SK-N-SH treated with all-trans-retinoic acid at 6 μM for 48 hours (cell line): ENCODE data around the gene CDKN2AIP.

Source experiments
- ATAC-seq: fragments of 200-7000 bp; cut with Tn5 transposase; 3 replicates; pipeline ENCODE4 v1.9.1; 2020; ENCODE audit warnings: mild to moderate bottlenecking, moderate library complexity
- ARNTL ChIP-seq: fragments of 450-650 bp; formaldehyde crosslinking; IDR thresholded peaks from 2 replicates; pipeline ENCODE4 v1.5.0; 2020; ENCODE audit warnings: low read depth, mild to moderate bottlenecking, moderate library complexity, borderline replicate concordance
- BACH2 ChIP-seq: fragments of 250-450 bp; sonication (Bioruptor Pico); IDR thresholded peaks from 2 replicates; pipeline ENCODE4 v1.9.0; 2021; ENCODE audit warnings: mild to moderate bottlenecking, borderline replicate concordance
- CREB5 ChIP-seq: fragments of 250-450 bp; sonication (Bioruptor Pico); IDR thresholded peaks from 2 replicates; pipeline ENCODE4 v1.5.1; 2020; ENCODE audit warnings: low read depth, mild to moderate bottlenecking, moderate library complexity
- CSDC2 ChIP-seq: fragments of 250-450 bp; sonication (Bioruptor Pico); IDR thresholded peaks from 2 replicates; pipeline ENCODE4 v1.5.0; 2020; ENCODE audit warnings: mild to moderate bottlenecking, moderate library complexity
- CSRNP3 ChIP-seq: fragments of 250-450 bp; sonication (Bioruptor Pico); IDR thresholded peaks from 2 replicates; pipeline ENCODE4 v1.5.1; 2021; ENCODE audit warnings: mild to moderate bottlenecking, moderate library complexity
- ESRRG ChIP-seq: fragments of 250-450 bp; sonication (Bioruptor Pico); IDR thresholded peaks from 2 replicates; pipeline ENCODE4 v1.6.1; 2021; ENCODE audit warnings: mild to moderate bottlenecking
- GLIS3 ChIP-seq: fragments of 250-450 bp; sonication (Bioruptor Pico); IDR thresholded peaks from 2 replicates; pipeline ENCODE4 v1.5.0; 2020; ENCODE audit warnings: mild to moderate bottlenecking, moderate library complexity
- OSR1 ChIP-seq: fragments of 250-450 bp; sonication (Bioruptor Pico); IDR thresholded peaks from 2 replicates; pipeline ENCODE4 v1.8.0; 2022; ENCODE audit warnings: moderate library complexity, mild to moderate bottlenecking, inconsistent platforms
- PATZ1 ChIP-seq: fragments of 250-450 bp; sonication (Bioruptor Pico); IDR thresholded peaks from 2 replicates; pipeline ENCODE4 v1.8.0; 2020; ENCODE audit warnings: mild to moderate bottlenecking, moderate library complexity, borderline replicate concordance
- POU6F1 ChIP-seq: fragments of 250-450 bp; sonication (Bioruptor Pico); IDR thresholded peaks from 2 replicates; pipeline ENCODE4 v1.8.0; 2021; ENCODE audit warnings: low read depth, mild to moderate bottlenecking, moderate library complexity, borderline replicate concordance
- RARB ChIP-seq: fragments of 250-450 bp; sonication (Bioruptor Pico); IDR thresholded peaks from 2 replicates; pipeline ENCODE4 v1.8.0; 2021; ENCODE audit warnings: mild to moderate bottlenecking, moderate library complexity
- SNAI2 ChIP-seq: fragments of 250-450 bp; sonication (Bioruptor Pico); IDR thresholded peaks from 2 replicates; pipeline ENCODE4 v1.5.0; 2020; ENCODE audit warnings: mild to moderate bottlenecking, moderate library complexity
- TCF4 ChIP-seq: fragments of 250-450 bp; sonication (Bioruptor Pico); IDR thresholded peaks from 2 replicates; pipeline ENCODE4 v1.8.0; 2021; ENCODE audit warnings: mild to moderate bottlenecking, moderate library complexity, borderline replicate concordance
- TOX ChIP-seq: fragments of 250-450 bp; sonication (Bioruptor Pico); IDR thresholded peaks from 2 replicates; pipeline ENCODE4 v1.8.0; 2021; ENCODE audit warnings: mild to moderate bottlenecking, moderate library complexity, borderline replicate concordance
- TSHZ2 ChIP-seq: fragments of 250-450 bp; sonication (Bioruptor Pico); IDR thresholded peaks from 2 replicates; pipeline ENCODE4 v1.5.0; 2020; ENCODE audit warnings: mild to moderate bottlenecking, moderate library complexity
- ZC3H10 ChIP-seq: fragments of 250-450 bp; sonication (Bioruptor Pico); IDR thresholded peaks from 2 replicates; pipeline ENCODE4 v1.5.1; 2021; ENCODE audit warnings: mild to moderate bottlenecking, moderate library complexity
- ZFP3 ChIP-seq: fragments of 250-450 bp; sonication (Bioruptor Pico); IDR thresholded peaks from 2 replicates; pipeline ENCODE4 v1.5.0; 2020; ENCODE audit warnings: mild to moderate bottlenecking, moderate library complexity
- ZFP30 ChIP-seq: fragments of 450-650 bp; formaldehyde crosslinking; IDR thresholded peaks from 2 replicates; pipeline ENCODE4 v1.5.0; 2022; ENCODE audit warnings: mild to moderate bottlenecking, moderate library complexity
- ZNF565 ChIP-seq: fragments of 450-650 bp; formaldehyde crosslinking; conservative IDR thresholded peaks from 2 replicates; pipeline ENCODE4 v1.5.0; 2020; ENCODE audit warnings: low read depth, mild to moderate bottlenecking, moderate library complexity
- ZNF70 ChIP-seq: fragments of 450-650 bp; formaldehyde crosslinking; IDR thresholded peaks from 2 replicates; pipeline ENCODE4 v1.5.0; 2020; ENCODE audit warnings: mild to moderate bottlenecking, moderate library complexity
- ZNF8 ChIP-seq: fragments of 450-650 bp; formaldehyde crosslinking; IDR thresholded peaks from 2 replicates; pipeline ENCODE4 v1.5.0; 2020; ENCODE audit warnings: mild to moderate bottlenecking, moderate library complexity

The CDKN2AIP gene

GRCh38 chr4:183444214-183445096, at the start of gene CDKN2AIP:
TSS of gene CDKN2AIP (plus strand) at chr4:183444636. CDS start at chr4:183444798, 162 bp downstream.
- TF ChIP-seq RARB (CRISPR knock-in tag) (no peak), PATZ1 (CRISPR knock-in tag) (no peak), POU6F1 (CRISPR knock-in tag) (no peak), ZNF8 (CRISPR knock-in tag) (no peak), CSDC2 (CRISPR knock-in tag) (0 out of 2 replicates have a peak, but pooled peaks have one; percentile 2), TSHZ2 (peak; percentile 10; the same call in 1 of the 2 replicates), TCF4 (CRISPR knock-in tag) (no peak), ZNF70 (CRISPR knock-in tag) (peak; percentile 96), ZFP30 (CRISPR knock-in tag) (no peak), CSRNP3 (CRISPR knock-in tag) (no peak), ARNTL (CRISPR knock-in tag) (no peak), GLIS3 (no peak; the same call in none of the 2 replicates), ZC3H10 (CRISPR knock-in tag) (no peak), BACH2 (CRISPR knock-in tag) (no peak), TOX (CRISPR knock-in tag) (no peak), ZNF565 (no peak)
- peak; percentile 91 for ATAC-seq

- TF ChIP-seq CREB5 (CRISPR knock-in tag) (no peak), ZNF565 (no peak), ZFP3 (no peak), ZC3H10 (CRISPR knock-in tag) (no peak), BACH2 (CRISPR knock-in tag) (no peak)
- TF ChIP-seq, all 23 proteins: peak for 0
- no peak for ATAC-seq
Measured at GRCh38 chr4:183395395-183395794, 49.0 kb upstream of the CDKN2AIP start.

- no peak for ATAC-seq
- TF ChIP-seq ESRRG, result no peak
- TF ChIP-seq RARB (CRISPR knock-in tag), result no peak
- TF ChIP-seq ARNTL (CRISPR knock-in tag), result no peak
- TF ChIP-seq TCF4 (CRISPR knock-in tag), result no peak
- TF ChIP-seq SNAI2, result no peak
- TF ChIP-seq PATZ1 (CRISPR knock-in tag), result no peak
- no peak for TF ChIP-seq ZFP30 (CRISPR knock-in tag)
- no peak for TF ChIP-seq ZNF70 (CRISPR knock-in tag)
- no peak for TF ChIP-seq ZNF565
- TF ChIP-seq POU6F1 (CRISPR knock-in tag), result no peak
- TF ChIP-seq ZC3H10 (CRISPR knock-in tag), result no peak
- no peak for TF ChIP-seq TOX (CRISPR knock-in tag)
- no peak for TF ChIP-seq CREB5 (CRISPR knock-in tag)
- no peak for TF ChIP-seq OSR1
Measured at GRCh38 chr4:183396227-183396637, 48.2 kb upstream of the CDKN2AIP start.
